ENCODE data around the gene DHX15. TPM values are rescaled to one million over a fixed set of nuclear protein-coding genes. Genes with fewer than 3 reads are reported as not detected.

Gene DHX15
- total RNA-seq, 4 donors from 2014 or later, result 106 to 125 (median 119) TPM

- no peak for DNase-seq (ENCODE audit: low spot score in 2 of 2)
- TF ChIP-seq POLR2A (IDR thresholded peaks at IDR 0.05) (no peak), CTCF (IDR thresholded peaks at IDR 0.05) (no peak)
- intact Hi-C loops (cut with DNase I; ENCODE audit: low total_unique reads), result no loop called here
- WGBS, 2 donors, result 78 to 82% methylated on average over 5 of the region's 5 CpGs
- H3K4me3 ChIP-seq (ENCODE audit: low read depth, poor library complexity, severe bottlenecking), result no peak overlapping the region
Measured at GRCh38 chr4:24570574-24571236, 13.6 kb downstream of the DHX15 start.

- no peak overlapping the region for H3K4me3 ChIP-seq (ENCODE audit: low read depth, poor library complexity, severe bottlenecking)
- 55 to 61% methylated on average over 1 of the region's 1 CpG for WGBS, 2 donors
- TF ChIP-seq CTCF (IDR thresholded peaks at IDR 0.05) (no peak), POLR2A (IDR thresholded peaks at IDR 0.05) (no peak)
- intact Hi-C loops (cut with DNase I; ENCODE audit: low total_unique reads), result no loop called here
- DNase-seq (ENCODE audit: low spot score in 2 of 2), result no peak
Measured at GRCh38 chr4:24570172-24570571, 14.2 kb downstream of the DHX15 start.

- H3K4me3 ChIP-seq (ENCODE audit: low read depth, poor library complexity, severe bottlenecking), result no peak overlapping the region
- WGBS, 2 donors, result 73 to 74% methylated on average over 2 of the region's 2 CpGs
- DNase-seq (ENCODE audit: low spot score in 2 of 2), result no peak
- no peak for TF ChIP-seq POLR2A (IDR thresholded peaks at IDR 0.05)
- no peak for TF ChIP-seq CTCF (IDR thresholded peaks at IDR 0.05)
- intact Hi-C loops (cut with DNase I; ENCODE audit: low total_unique reads), result no loop called here
Measured at GRCh38 chr4:24569662-24570061, 14.7 kb downstream of the DHX15 start.

- intact Hi-C loops (cut with DNase I; ENCODE audit: low total_unique reads), result no loop called here
- DNase-seq (ENCODE audit: low spot score in 2 of 2), result no peak
- no peak for TF ChIP-seq POLR2A (IDR thresholded peaks at IDR 0.05)
- no peak for TF ChIP-seq CTCF (IDR thresholded peaks at IDR 0.05)
- no peak overlapping the region for H3K4me3 ChIP-seq (ENCODE audit: low read depth, poor library complexity, severe bottlenecking)
Measured at GRCh38 chr4:24568425-24568824, 15.9 kb downstream of the DHX15 start.

GRCh38 chr4:24565054-24565453 is 19.3 kb downstream of the DHX15 start:
- H3K4me3 ChIP-seq (ENCODE audit: low read depth, poor library complexity, severe bottlenecking), result no peak overlapping the region
- DNase-seq (ENCODE audit: low spot score in 2 of 2), result no peak
- TF ChIP-seq CTCF (IDR thresholded peaks at IDR 0.05) (no peak), POLR2A (IDR thresholded peaks at IDR 0.05) (no peak)
- intact Hi-C loops (cut with DNase I; ENCODE audit: low total_unique reads), result no loop called here

GRCh38 chr4:24564488-24564887 is 19.9 kb downstream of the DHX15 start:
- WGBS, 2 donors, result 67 to 79% methylated on average over 2 of the region's 2 CpGs
- intact Hi-C loops (cut with DNase I; ENCODE audit: low total_unique reads), result no loop called here
- TF ChIP-seq CTCF (IDR thresholded peaks at IDR 0.05) (no peak), POLR2A (IDR thresholded peaks at IDR 0.05) (no peak)
- H3K4me3 ChIP-seq (ENCODE audit: low read depth, poor library complexity, severe bottlenecking), result no peak overlapping the region
- DNase-seq (ENCODE audit: low spot score in 2 of 2), result no peak
